ENCODE results near the gene PALD1.

The PALD1 gene

DNA sequence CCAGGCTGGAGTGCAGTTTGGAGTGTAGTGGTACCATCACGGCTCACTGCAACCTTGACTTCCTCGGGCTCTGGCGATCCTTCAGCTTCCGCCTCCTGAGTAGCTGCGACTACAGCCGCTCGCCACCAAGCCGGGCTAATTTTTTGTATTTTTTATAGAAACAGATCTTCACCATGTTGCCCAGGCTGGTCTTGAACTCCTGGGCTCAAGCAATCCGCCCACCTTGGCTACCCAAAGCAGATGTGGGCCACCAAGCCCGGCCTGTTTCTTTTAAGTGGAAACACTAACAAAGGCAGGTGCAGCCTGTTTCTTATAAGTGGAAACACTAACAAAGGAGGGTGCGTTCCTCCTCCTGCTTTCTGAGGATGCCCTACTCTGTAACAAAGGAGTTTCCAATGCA is 105.8 kb downstream of the PALD1 start:
- no peak overlapping the region for H3K4me3 ChIP-seq (ENCODE audit: low read depth, low read length)
- in situ Hi-C loops (cut with HindIII; ENCODE audit: low sequenced_read_pairs): no loop called here
- TF ChIP-seq, protein P1, sequence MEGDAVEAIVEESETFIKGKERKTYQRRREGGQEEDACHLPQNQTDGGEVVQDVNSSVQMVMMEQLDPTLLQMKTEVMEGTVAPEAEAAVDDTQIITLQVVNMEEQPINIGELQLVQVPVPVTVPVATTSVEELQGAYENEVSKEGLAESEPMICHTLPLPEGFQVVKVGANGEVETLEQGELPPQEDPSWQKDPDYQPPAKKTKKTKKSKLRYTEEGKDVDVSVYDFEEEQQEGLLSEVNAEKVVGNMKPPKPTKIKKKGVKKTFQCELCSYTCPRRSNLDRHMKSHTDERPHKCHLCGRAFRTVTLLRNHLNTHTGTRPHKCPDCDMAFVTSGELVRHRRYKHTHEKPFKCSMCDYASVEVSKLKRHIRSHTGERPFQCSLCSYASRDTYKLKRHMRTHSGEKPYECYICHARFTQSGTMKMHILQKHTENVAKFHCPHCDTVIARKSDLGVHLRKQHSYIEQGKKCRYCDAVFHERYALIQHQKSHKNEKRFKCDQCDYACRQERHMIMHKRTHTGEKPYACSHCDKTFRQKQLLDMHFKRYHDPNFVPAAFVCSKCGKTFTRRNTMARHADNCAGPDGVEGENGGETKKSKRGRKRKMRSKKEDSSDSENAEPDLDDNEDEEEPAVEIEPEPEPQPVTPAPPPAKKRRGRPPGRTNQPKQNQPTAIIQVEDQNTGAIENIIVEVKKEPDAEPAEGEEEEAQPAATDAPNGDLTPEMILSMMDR (IDR thresholded peaks at IDR 0.05; ENCODE audit: low read depth, low read length): no peak
- no peak for DNase-seq (ENCODE audit: low read depth, low spot score)

DNA sequence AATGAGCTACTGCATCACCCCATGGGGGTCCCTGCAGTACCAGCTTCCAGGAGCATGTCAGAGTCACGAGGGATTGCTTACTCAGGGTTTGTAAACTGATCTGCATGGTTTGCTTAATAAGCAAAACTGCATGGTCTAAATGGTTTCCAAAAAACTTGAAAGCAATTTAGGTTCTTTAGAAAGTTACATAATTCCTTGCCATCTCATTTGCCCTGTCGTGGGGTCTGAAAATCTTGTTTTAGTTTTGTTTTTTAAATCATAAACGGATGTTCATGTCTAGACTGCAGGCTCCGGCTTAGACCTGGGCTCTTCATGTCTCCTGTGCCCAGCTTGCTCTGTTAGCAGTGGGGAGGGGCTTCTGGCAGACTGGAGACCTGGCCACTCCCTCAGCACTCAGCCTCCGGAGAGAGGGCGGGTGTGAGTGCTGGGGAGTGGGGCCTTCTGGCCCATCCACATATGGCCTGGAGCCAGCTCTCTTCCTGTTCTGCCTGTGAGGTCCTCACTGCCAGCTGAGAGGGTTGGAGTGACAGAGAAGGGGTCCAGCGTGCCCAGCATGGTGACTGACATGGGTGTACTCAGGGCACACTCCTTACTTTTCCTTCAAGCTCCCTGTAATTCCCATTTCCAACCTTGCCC is 106.5 kb downstream of the PALD1 start:
- no peak overlapping the region for H3K4me3 ChIP-seq (ENCODE audit: low read depth, low read length)
- TF ChIP-seq, protein P1 (IDR thresholded peaks at IDR 0.05; ENCODE audit: low read depth, low read length): no peak
- in situ Hi-C loops (cut with HindIII; ENCODE audit: low sequenced_read_pairs): no loop called here
- peak; percentile 53 for DNase-seq (ENCODE audit: low read depth, low spot score)

DNA sequence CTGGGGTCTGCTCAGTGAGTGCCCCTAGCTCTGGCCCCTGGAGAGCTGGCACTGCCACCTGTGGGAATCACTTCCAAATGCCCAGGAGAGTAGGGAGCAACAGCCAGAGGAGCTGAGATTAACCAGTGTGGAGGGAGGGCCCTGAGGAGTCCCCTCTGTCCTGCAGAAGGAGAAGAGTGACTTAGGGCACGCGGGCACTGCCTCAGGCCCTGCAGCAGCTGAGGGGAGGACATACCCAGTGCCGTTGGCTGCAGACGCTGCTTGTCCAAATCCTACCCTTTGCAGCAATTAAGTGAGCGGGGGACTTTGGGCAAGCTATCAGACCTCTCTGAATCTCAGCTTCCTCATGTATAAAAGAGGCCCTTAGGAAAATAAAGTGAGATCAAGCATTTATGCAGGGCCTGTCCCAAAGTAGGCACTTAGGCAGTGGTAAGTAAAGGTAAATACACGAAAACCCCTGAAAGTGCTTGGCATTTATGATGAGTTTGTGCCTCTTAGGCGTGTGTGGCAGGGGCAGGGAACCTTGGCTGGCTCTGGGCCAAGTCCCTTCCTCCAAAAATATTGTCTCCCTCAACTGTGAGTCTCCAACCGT is 107.1 kb downstream of the PALD1 start:
- in situ Hi-C loops (cut with HindIII; ENCODE audit: low sequenced_read_pairs): no loop called here

DNA sequence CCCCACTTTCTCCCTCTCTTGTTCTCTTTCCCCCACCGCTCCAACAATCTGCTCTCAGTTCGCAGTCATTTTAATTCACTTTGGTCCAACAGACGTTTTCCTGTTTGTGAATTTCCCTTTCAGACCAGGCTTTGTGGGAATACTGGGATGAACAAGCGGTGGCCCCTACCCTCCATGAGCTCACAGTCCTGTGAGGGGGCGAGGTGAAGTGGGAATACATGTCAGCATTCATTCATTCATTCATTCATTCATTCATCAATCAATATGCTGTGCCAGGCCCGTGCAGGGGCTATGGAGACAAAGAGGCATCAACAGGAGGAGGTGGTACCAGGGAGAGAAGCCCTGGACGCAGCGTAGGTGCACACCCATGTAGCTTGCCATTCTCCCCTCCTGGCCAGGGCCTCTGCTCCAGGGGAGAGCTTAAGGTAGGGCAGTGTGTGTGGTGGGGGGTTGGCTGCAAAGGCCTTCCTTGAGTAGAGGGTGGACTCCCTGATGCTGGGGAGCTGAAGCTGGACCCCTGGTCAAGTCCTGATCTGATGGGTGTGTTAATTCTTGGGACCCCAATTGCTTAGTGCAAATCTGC is 107.9 kb downstream of the PALD1 start:
- in situ Hi-C loops (cut with HindIII; ENCODE audit: low sequenced_read_pairs): no loop called here
- no peak overlapping the region for H3K4me3 ChIP-seq (ENCODE audit: low read depth, low read length)
- TF ChIP-seq, protein P1 (IDR thresholded peaks at IDR 0.05; ENCODE audit: low read depth, low read length): no peak
- no peak for DNase-seq (ENCODE audit: low read depth, low spot score)

More for the DNA sequence above, 107.1 kb downstream of the PALD1 start:
- TF ChIP-seq, protein P1 (IDR thresholded peaks at IDR 0.05; ENCODE audit: low read depth, low read length): no peak
- no peak overlapping the region for H3K4me3 ChIP-seq (ENCODE audit: low read depth, low read length)
- no peak for DNase-seq (ENCODE audit: low read depth, low spot score)

DNA sequence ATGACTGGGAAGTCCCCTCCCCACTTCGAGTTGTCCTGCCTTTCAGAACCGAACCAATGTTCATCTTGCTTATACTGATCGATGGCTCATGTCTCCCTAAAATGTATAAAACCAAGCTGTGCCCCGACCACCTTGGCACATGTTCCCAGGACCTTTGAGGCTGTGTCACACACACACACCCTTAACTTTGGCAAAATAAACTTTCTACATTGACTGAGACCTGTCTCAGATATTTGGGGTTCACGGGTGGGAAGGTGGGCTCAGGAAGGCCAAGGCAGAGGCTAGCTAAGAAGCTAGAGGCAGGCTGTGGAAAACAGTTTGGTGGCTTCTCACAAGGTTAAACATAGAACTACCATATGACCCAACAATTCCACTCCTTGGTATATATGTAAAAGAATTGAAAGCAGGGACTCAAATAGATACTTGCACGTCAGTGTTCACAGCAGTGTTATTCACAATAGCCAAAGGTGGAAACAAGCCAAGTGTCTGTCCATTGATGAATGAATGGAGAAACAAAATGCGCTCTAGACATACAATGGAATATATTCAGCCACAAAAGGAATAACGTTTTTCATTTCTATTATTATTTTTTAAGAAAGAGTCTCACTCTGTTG is 108.6 kb downstream of the PALD1 start:
- DNase-seq (ENCODE audit: low read depth, low spot score): no peak
- TF ChIP-seq, protein P1 (IDR thresholded peaks at IDR 0.05; ENCODE audit: low read depth, low read length): no peak
- no peak overlapping the region for H3K4me3 ChIP-seq (ENCODE audit: low read depth, low read length)
- in situ Hi-C loops (cut with HindIII; ENCODE audit: low sequenced_read_pairs): no loop called here

DNA sequence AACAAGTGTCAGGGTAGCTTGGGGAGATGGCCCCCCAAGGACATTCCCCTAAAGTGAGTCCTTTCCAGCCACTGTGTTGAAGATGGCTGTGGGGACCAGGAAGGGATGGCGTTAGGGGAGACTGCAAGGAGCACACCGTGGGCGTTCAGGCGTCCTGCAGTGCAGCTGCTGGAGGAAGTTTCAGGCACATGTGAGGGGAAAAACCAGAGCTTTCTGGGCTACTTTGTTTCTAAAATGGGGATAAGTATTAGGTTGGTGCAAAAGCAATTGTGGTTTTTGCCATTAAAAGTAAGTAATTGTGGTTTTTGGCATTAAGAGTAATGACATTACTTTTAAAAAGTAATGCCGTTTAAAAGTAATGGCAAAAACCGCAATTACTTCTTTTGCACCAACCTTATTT is 109.7 kb downstream of the PALD1 start:
- in situ Hi-C loops (cut with HindIII; ENCODE audit: low sequenced_read_pairs): no loop called here
- DNase-seq (ENCODE audit: low read depth, low spot score): no peak
- TF ChIP-seq, protein P1 (IDR thresholded peaks at IDR 0.05; ENCODE audit: low read depth, low read length): no peak
- H3K4me3 ChIP-seq (ENCODE audit: low read depth, low read length): no peak overlapping the region
